ENCODE measurements around the gene CFAP54. TPM values are rescaled to one million over a fixed set of nuclear protein-coding genes. Genes with fewer than 3 reads are reported as not detected.
"Not testable (repeated sequence)": the region's sequence is repeated elsewhere in the genome, so short reads cannot be mapped to it uniquely, and the experiment has no call there.

Gene CFAP54
- total RNA-seq, 1 experiment from 2014 or later: 3.4 TPM

DNA sequence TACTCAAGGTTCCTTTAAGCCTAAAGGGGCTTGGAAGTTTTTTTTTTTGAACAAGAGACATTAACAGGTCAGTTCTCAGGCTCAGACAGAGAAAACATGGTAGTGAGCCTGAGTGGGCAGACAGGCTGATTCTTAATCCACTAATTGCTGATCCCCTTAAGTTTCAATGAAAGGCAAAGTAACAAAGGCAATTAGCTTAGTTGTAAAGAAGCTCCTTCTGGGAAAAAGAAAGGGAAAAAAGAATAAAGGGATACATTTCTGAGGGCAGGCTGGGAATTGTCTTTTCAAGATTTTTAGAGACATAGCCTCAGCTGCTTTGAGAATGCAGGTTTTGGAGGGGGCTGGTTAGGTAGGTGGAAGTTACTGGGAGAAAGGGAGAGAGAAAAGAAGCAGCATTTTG lies 133.8 kb downstream of the CFAP54 start:
- no peak for DNase-seq (ENCODE audit: low read depth)

DNA sequence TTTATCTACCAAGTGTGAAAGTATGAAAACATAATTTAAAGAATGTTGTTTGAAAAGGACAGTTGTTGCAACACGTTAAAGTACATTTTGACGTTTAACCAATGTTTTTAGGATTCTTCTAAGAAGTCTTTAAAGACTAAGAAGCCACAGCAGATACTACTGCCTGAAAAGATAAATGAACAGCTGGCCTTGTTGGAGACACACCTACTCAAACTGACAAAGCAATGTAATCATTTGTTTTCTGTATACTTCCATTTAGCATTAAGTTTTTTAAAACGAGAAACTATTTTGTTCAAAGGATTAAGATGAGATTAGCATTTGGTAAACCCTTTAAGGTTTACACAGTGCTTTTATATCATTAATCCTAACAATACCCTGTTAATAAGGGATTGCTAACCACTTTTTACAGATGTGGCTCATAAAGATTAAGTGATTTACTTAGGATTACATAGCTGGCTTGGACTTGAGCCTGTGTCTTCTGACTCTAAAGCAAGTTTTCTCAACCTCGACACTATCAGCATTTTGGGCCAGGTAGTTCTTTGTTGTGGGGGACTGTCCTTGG lies 134.4 kb downstream of the CFAP54 start:
- DNase-seq (ENCODE audit: low read depth): no peak

DNA sequence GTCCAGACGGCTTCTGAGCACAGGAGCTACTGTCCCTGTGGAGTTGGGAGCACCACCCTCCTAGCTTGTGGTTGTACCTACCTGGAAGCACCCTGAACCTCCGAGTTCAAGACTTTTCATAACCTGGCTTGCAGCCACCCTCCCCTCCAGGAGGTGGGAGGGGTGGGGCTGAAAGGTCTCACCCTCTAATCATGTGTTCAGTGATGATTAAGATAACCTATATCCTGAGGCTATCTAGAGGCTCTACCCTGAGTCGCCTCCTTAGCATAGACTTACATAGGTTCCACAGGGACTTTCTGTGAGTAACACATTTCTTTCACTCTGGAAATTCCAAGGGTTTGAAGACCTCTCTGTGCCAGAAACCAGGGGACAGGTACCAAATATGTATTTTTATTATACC lies 146.5 kb downstream of the CFAP54 start:
- DNase-seq (ENCODE audit: low read depth): no peak

GRCh38 chr12:96636895-96637294 lies 147.5 kb downstream of the CFAP54 start:
- no peak for DNase-seq (ENCODE audit: low read depth)

- no peak for DNase-seq (ENCODE audit: low read depth)
Observed at GRCh38 chr12:96648923-96649322, 159.5 kb downstream of the CFAP54 start.

- DNase-seq (ENCODE audit: low read depth): no peak
Observed at GRCh38 chr12:96652870-96653269, 163.5 kb downstream of the CFAP54 start.

GRCh38 chr12:96658075-96658474 lies 168.7 kb downstream of the CFAP54 start:
- DNase-seq (ENCODE audit: low read depth): no peak

- DNase-seq (ENCODE audit: low read depth): no peak
Observed at GRCh38 chr12:96669786-96670185, 180.4 kb downstream of the CFAP54 start.

DNA sequence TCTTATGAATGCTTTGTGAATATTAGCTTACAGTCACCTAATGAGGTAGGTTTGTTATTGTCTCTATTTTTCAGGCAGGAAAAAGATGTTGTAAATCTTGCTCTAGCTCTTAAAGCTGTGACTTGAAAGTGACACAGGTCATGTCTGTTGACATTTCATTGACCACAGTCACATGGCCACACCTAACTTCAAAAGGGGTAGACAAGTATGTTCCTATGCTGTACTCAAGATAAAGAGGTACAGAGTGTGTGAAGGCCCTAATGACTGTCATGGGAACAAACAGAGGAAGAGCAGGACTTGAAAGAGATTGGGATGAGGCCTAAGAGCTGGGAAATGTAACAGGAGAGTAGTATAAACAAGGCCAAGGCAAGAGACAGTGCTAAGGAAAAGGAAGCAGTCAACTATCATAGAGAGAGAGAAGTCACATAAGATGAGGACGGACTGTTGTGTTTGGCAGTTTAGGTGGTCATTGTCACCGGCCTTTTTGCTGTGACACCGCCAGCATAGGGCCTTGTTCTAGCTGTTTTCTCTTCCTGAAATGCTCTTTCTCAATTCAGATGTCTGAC lies 181.0 kb downstream of the CFAP54 start:
- no peak for DNase-seq (ENCODE audit: low read depth)

GRCh38 chr12:96675519-96675918 lies 186.1 kb downstream of the CFAP54 start:
- not testable (repeated sequence) for DNase-seq (ENCODE audit: low read depth)

DNA sequence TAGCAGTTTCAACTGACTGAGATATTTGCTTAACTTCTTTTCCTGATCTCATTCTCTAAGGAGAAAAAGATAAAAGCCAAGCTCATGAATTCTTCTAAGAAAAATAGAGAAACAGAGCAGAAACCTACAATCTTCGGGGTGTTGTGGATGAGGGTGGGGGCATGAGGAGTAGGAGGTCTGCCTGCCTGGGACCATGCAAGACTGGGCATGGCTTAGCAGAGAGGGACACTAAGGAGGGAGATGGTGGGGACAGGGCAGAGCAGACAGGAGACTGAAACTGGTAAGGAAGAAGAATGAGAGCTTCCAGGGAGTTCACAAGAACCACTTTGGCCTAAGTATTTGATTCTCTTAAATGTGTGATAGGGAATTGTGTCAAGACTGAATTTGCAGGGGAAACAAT lies 188.0 kb downstream of the CFAP54 start:
- DNase-seq (ENCODE audit: low read depth): no peak

DNA sequence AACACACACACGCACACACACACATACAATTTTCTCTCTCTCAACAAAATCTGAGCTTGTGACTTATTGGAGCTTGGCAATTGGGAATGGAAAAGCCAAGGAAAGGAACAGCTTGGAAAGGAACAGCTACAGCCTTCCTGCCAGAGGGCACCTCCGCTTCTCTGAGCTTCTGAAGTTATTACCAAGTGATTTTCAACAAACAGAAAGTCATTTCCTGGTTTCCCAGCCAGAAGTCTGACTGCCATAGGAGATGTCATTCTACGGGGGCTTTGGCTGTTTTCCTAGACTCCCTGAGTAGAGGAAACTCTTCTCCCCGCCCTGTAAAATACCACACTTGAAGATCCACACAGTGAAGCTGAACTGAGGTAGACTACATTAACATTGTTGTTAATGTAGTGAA lies 198.3 kb downstream of the CFAP54 start:
- no peak for DNase-seq (ENCODE audit: low read depth)

DNA sequence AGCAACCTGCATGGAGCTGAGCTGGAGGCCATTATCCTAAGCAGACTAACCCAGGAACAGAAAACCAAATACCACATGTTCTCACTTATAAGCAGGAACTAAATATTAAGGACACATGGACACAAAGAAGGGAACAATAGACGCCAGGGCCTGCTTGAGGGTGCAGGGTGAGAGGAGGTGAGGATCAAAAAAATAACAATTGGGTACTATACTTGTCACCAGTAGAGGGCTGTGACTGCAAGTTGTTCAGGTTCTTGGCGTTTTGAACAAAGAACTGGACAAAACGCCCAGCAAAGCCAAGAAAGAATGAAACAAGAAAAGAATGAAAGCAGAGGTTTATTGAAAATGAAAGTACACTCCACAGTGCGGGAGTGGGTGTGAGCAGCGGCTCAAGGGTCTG lies 209.1 kb downstream of the CFAP54 start:
- DNase-seq (ENCODE audit: low read depth): peak; percentile 19

- DNase-seq (ENCODE audit: low read depth): peak; percentile 16
Observed at GRCh38 chr12:96698965-96699364, 209.6 kb downstream of the CFAP54 start.

DNA sequence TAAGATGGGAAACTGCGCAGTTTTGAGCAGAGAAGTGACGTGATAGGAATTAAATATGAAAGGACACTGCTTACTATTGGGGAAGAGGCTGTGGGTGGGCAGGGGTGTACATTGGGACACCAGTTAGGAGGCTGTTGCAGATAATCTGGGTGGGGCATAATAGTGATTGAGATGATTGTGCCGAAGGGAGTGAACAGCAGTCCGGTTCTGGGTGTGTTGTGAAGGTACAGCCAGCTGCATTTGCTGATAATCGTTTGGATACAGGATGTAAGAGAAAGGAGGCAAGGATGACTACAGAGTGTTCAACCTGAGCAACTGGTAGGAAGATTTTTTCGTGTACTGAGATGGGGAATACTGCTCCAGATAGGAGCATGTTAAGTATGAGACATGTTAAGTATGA lies 212.5 kb downstream of the CFAP54 start:
- no peak for DNase-seq (ENCODE audit: low read depth)

GRCh38 chr12:96710127-96710745 lies 220.9 kb downstream of the CFAP54 start:
- peak; percentile 8 for DNase-seq (ENCODE audit: low read depth)

DNA sequence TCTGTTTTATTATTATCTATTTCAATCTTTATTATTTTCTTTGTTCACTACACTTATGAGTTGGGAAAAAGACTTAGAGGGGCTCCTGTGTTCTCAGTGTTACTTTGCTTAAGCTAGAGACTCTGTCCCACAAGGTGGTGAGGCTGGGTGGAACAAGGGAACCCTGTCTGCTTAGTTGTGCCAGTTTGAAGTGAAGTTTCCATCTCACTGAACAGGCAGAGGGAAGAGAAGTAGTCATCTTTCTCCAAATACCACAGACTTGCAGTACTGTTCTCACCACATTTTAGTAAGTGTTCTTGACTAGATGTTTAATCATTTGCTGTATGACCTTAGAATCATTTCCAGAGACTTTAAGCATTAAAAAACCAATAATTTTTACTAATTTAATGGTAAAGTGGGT lies 222.0 kb downstream of the CFAP54 start:
- DNase-seq (ENCODE audit: low read depth): no peak

- no peak for DNase-seq (ENCODE audit: low read depth)
Observed at GRCh38 chr12:96714199-96714598, 224.8 kb downstream of the CFAP54 start.

GRCh38 chr12:96719660-96720362 lies 230.4 kb downstream of the CFAP54 start:
- peak; percentile 62 for DNase-seq (ENCODE audit: low read depth)

DNA sequence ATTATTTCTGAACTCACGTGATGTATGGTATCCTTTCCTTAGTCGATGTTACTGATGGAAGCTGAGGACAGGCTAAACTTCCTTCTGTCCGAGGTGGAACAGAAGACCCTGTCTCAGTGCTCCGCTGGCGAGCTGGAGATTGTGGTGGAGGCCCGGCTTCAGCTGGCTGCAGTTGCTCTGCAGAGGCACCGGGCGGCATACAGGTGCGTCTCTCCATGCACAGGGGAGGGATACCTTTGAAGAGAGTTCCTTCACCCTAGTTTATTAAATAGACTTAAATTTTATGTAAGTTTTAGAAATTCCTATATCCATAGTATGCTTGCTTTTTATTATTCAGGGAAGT lies 231.0 kb downstream of the CFAP54 start:
- DNase-seq (ENCODE audit: low read depth): no peak

- not testable (repeated sequence) for DNase-seq (ENCODE audit: low read depth)
Observed at GRCh38 chr12:96729466-96729865, 240.1 kb downstream of the CFAP54 start.

- no peak for DNase-seq (ENCODE audit: low read depth)
Observed at GRCh38 chr12:96729886-96730285, 240.5 kb downstream of the CFAP54 start.

DNA sequence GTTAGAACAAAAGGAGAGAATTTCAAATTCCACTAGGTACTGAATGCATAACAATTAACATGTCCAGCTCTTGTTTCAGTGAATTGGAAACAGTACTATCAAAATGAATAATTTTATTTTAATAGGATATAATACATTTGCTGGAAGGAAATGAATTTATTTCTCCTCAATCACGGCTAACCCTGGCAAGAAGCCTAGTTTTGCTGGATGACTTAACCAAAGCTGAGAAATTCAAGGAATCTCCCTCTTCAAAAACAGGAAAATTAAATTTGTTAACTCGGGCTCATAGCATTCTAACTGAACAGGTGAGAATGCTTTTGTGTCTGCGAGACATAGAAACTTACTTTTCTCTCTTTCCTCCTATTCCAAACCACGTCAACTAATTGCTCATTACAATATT lies 254.2 kb downstream of the CFAP54 start:
- peak; percentile 18 for DNase-seq (ENCODE audit: low read depth)

All from LHCN-M2 (cell line).